ENCODE measurements around the gene CELF4.

DNA sequence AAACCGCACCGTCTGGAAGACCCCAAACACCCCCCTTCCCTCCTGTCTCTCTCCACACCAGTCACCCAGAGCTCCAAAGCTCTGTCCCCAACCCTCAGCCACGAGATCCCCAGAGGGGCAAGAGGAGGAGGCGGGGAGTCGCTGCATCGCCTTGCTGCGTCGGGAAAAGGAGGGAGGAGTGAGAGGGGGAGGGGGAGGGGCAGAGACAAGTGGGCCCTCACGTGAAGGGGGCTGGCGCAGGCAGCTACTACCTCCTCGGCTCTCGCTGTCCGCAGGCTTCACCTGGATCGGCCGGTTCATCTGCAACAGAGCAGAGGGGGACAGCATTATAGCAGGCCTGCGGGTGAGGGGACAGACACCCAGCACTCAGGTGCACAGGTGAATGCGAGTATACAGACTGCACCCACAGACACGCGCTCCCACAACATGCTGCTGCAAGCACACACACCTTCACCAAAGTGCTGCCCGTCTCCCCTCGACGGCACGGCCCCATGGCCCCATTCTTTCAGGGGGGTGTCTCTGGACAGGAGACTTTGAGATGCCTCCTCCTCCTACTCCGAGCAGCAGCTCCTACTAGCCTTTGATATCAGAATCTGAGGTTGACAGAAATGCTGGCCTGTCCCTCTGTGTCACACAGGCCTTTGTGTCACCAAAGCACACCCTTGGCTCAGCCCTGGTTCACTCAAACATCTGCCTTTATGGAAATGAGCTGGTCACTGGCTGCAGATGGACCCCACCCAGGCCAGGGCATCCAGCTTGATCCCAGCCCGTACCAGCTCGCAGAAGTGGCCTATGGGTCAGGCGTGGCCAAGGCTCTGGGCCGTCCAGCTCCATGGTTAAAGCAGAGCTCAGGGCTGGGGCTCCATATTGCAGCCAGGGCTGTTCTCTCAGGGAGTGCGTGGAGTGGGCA, 243.8 kb downstream of the CELF4 start:
- TF ChIP-seq CTCF (optimal IDR thresholded peaks at IDR 0.05 in 1 of 3, IDR thresholded peaks at IDR 0.05 in 1 of 3, conservative IDR thresholded peaks at IDR 0.05 in 1 of 3; ENCODE audit: extremely low read depth in 1 of 3, insufficient read depth in 2 of 3, low read length in 3 of 3): no peak
- no peak for TF ChIP-seq EZH2 (IDR thresholded peaks at IDR 0.05; ENCODE audit: low read length)

Measured in keratinocyte (primary cell).